Glutamatergic neuron (in vitro differentiated cells): ENCODE measurements around the gene BICDL2. TPM values are rescaled to one million over a fixed set of nuclear protein-coding genes. Genes with fewer than 3 reads are reported as not detected.
"Not testable (repeated sequence)": the region's sequence is repeated elsewhere in the genome, so short reads cannot be mapped to it uniquely, and the experiment has no call there.

Experiments used
- DNase-seq: peaks from one replicate; pipeline ENCODE4 v3.0.0; 2022
- H3K27ac Mint-ChIP-seq: one replicate; pipeline ENCODE4 v1.8.0; 2020; ENCODE audit warnings: mild to moderate bottlenecking, mixed read lengths, inconsistent platforms; ENCODE audit not compliant: unreplicated experiment
- H3K27me3 Mint-ChIP-seq: one replicate; pipeline ENCODE4 v1.8.0; 2020; ENCODE audit warnings: mild to moderate bottlenecking, moderate library complexity, mixed read lengths, inconsistent platforms; ENCODE audit not compliant: unreplicated experiment
- H3K36me3 Mint-ChIP-seq: one replicate; pipeline ENCODE4 v1.8.0; 2020; ENCODE audit warnings: mild to moderate bottlenecking, mixed read lengths, inconsistent platforms; ENCODE audit not compliant: unreplicated experiment
- H3K4me1 Mint-ChIP-seq: one replicate; pipeline ENCODE4 v1.8.0; 2020; ENCODE audit warnings: mild to moderate bottlenecking, low read depth, mixed read lengths, inconsistent platforms; ENCODE audit not compliant: unreplicated experiment
- H3K4me3 Mint-ChIP-seq: one replicate; pipeline ENCODE4 v1.8.0; 2020; ENCODE audit warnings: mild to moderate bottlenecking, mixed read lengths, inconsistent platforms; ENCODE audit not compliant: unreplicated experiment
- H3K9me3 Mint-ChIP-seq: one replicate; pipeline ENCODE4 v1.8.0; 2020; ENCODE audit warnings: mild to moderate bottlenecking, moderate library complexity, mixed read lengths, inconsistent platforms; ENCODE audit not compliant: unreplicated experiment
- CTCF ChIP-seq: fragments of 200-600 bp; sonication (generic); IDR thresholded peaks from one replicate; pipeline ENCODE4 v1.5.0; 2021; ENCODE audit not compliant: partially characterized antibody, unreplicated experiment
- total RNA-seq: library from RNA; stranded (reverse); fragmentation: NEBNext Ultra II Directional; extraction: Animal tissue kit (Norgen Biotek cat#: 25700); gene quantifications from one replicate; pipeline ENCODE4 v1.2.1, GENCODE V29; 2021; ENCODE audit not compliant: unreplicated experiment

Gene BICDL2
- total RNA-seq, 1 donor from 2014 or later = not detected

DNA sequence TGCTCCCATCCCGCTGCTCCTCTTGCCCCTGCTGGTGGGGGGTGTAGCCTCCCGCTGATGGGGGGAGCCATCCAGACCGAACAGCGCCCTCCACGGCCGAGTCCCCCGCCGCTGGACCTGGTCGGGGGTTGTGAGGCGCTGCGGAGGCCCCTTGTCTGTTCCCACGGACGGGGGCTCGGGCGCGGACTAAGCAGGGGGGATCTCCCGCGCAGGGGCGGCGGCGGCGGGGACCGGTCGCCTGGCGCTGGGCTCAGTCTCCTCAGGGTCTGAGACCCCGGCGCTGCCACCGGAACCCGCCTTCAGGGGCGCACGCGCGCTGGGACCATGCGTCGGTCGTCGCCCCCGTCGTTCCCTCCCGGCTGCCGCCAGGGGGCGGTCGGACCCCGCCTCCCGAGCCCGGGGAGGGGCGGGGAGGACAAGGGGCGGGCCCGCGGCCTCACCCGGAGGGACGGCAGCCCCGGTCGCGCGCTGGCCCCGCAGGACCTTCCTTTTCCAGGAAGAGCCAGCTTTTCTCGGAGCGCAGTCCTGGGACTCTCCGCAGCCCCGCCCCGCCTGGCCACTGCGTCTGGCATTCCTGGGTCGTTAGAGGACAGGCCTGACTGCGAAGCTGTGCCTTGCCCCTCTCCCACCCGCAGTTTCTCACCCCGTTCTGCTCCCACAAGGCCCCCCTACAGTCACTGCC lies 22.4 kb upstream of the BICDL2 start:
- peak; percentile 96 for TF ChIP-seq CTCF
- H3K4me1 Mint-ChIP-seq = no peaks in the 10 kb centered on the region
- H3K9me3 Mint-ChIP-seq = peaks cover 3% of the 10 kb centered on the region
- DNase-seq = peak; percentile 92
- H3K27ac Mint-ChIP-seq = peak overlapping the region; percentile 66
- peaks cover 3% of the 10 kb centered on the region for H3K27me3 Mint-ChIP-seq
- no peaks in the 10 kb centered on the region for H3K36me3 Mint-ChIP-seq
- H3K4me3 Mint-ChIP-seq = peak overlapping the region; percentile 84

DNA sequence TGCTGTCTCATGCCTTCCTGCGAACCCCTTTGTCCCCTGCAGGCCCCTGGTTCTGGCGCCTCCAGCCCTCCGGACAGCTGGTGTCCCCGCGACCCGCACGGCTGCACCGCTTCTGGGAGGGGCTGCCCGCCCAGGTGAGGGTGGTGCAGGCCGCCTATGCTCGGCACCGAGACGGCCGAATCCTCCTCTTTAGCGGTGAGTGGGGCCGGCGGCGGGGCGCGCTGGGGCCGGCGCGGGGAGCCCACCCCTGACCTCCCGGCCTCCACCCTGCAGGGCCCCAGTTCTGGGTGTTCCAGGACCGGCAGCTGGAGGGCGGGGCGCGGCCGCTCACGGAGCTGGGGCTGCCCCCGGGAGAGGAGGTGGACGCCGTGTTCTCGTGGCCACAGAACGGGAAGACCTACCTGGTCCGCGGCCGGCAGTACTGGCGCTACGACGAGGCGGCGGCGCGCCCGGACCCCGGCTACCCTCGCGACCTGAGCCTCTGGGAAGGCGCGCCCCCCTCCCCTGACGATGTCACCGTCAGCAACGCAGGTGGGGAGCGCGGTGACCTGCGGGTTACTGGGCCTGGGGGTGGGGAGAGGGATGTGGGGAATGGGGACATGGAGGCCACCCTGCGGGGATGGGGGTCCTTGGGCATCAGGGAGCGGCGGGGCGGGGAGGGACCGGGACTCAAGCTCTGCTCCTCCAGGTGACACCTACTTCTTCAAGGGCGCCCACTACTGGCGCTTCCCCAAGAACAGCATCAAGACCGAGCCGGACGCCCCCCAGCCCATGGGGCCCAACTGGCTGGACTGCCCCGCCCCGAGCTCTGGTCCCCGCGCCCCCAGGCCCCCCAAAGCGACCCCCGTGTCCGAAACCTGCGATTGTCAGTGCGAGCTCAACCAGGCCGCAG lies 21.6 kb upstream of the BICDL2 start:
- H3K36me3 Mint-ChIP-seq = no peaks in the 10 kb centered on the region
- DNase-seq = peak; percentile 61
- no peaks in the 10 kb centered on the region for H3K4me1 Mint-ChIP-seq
- H3K9me3 Mint-ChIP-seq = peaks cover 3% of the 10 kb centered on the region
- no peak for TF ChIP-seq CTCF
- no peak overlapping the region for H3K27ac Mint-ChIP-seq
- H3K27me3 Mint-ChIP-seq = peaks cover 7% of the 10 kb centered on the region
- peak overlapping the region; percentile 84 for H3K4me3 Mint-ChIP-seq

- DNase-seq = no peak
- Mint-ChIP-seq H3K4me1 (no peaks in the 10 kb centered on the region), H3K36me3 (no peaks in the 10 kb centered on the region), H3K27ac (no peak overlapping the region), H3K4me3 (no peak overlapping the region), H3K9me3 (peaks cover 3% of the 10 kb centered on the region), H3K27me3 (peaks cover 7% of the 10 kb centered on the region)
- no peak for TF ChIP-seq CTCF
These were observed 20.7 kb upstream of the BICDL2 start for GRCh38 chr16:3057181-3058138.

GRCh38 chr16:3056336-3057180 lies 19.8 kb upstream of the BICDL2 start:
- H3K4me3 Mint-ChIP-seq = no peak overlapping the region
- no peak for DNase-seq
- peaks cover 7% of the 10 kb centered on the region for H3K27me3 Mint-ChIP-seq
- H3K36me3 Mint-ChIP-seq = no peaks in the 10 kb centered on the region
- no peaks in the 10 kb centered on the region for H3K4me1 Mint-ChIP-seq
- no peak for TF ChIP-seq CTCF
- no peak overlapping the region for H3K27ac Mint-ChIP-seq
- peaks cover 3% of the 10 kb centered on the region for H3K9me3 Mint-ChIP-seq

GRCh38 chr16:3055734-3056115 lies 19.0 kb upstream of the BICDL2 start:
- H3K27ac Mint-ChIP-seq, H3K9me3 Mint-ChIP-seq, H3K27me3 Mint-ChIP-seq, DNase-seq, H3K4me3 Mint-ChIP-seq, H3K36me3 Mint-ChIP-seq, H3K4me1 Mint-ChIP-seq: not testable (repeated sequence)
